Mammary epithelial cell (primary cell): ENCODE results near the gene RBMS3.

ENCODE experiments used
- CTCF ChIP-seq, 2 donors: IDR thresholded peaks in 1 of 2; conservative IDR thresholded peaks in 1 of 2; 2 replicates each; pipeline ENCODE4 v1.5.1; 2011 to 2012; ENCODE audit warnings: inconsistent platforms in 2 of 2, low read length in 2 of 2, mild to moderate bottlenecking in 2 of 2, control low read depth in 1 of 2, low read depth in 1 of 2; ENCODE audit not compliant: insufficient read depth in 1 of 2; ENCODE audit errors: extremely low read depth in 1 of 2
- EZH2 ChIP-seq: IDR thresholded peaks from 2 replicates; pipeline ENCODE4 v1.6.1; 2012; ENCODE audit warnings: low read length, inconsistent platforms, borderline replicate concordance

- TF ChIP-seq CTCF (conservative IDR thresholded peaks at IDR 0.05 in 1 of 2, IDR thresholded peaks at IDR 0.05 in 1 of 2; ENCODE audit: extremely low read depth in 1 of 2, insufficient read depth in 1 of 2, low read depth in 1 of 2, low read length in 2 of 2) (no peak), EZH2 (no peak)
Measured at GRCh38 chr3:29392625-29393388, 111.9 kb downstream of the RBMS3 start.
